Measurements from ENCODE around the gene ZBTB17.

GRCh38 chr1:15945011-15945831 lies 30.7 kb downstream of the ZBTB17 start:
- no peak for TF ChIP-seq CTCF (IDR thresholded peaks at IDR 0.05)
- TF ChIP-seq POLR2A (IDR thresholded peaks at IDR 0.05) = no peak
